Cardiac muscle cell (in vitro differentiated cells and primary cell): ENCODE measurements around the gene NTS. TPM values are rescaled to one million over a fixed set of nuclear protein-coding genes. Genes with fewer than 3 reads are reported as not detected.
A peak's percentile ranks its signal among the peaks of the same experiment; 100 is the strongest.

Source experiments
- DNase-seq, 2 donors: peaks; one replicate each; pipeline versions ENCODE4 v3.0.0 to v3.0.0-alpha.2; 2010 to 2017; ENCODE audit warnings: low read depth in 1 of 2, low spot score in 1 of 2
- H3K27ac ChIP-seq: fragments of 200-600 bp; sonication (generic); 2 replicates; pipeline ENCODE4 v1.5.1; 2016
- H3K27me3 ChIP-seq: fragments of 200-600 bp; sonication (generic); 2 replicates; pipeline ENCODE4 v1.6.0; 2016; ENCODE audit warnings: control low read depth
- H3K36me3 ChIP-seq: fragments of 200-600 bp; sonication (generic); 2 replicates; pipeline ENCODE4 v1.5.1; 2016; ENCODE audit warnings: control low read depth
- H3K4me1 ChIP-seq: fragments of 200-600 bp; sonication (generic); 2 replicates; pipeline ENCODE4 v1.8.1; 2017; ENCODE audit warnings: low read depth, mild to moderate bottlenecking, mixed run types
- H3K4me3 ChIP-seq: fragments of 200-600 bp; sonication (generic); 2 replicates; pipeline ENCODE4 v1.5.1; 2016; ENCODE audit warnings: mild to moderate bottlenecking
- H3K9me3 ChIP-seq: fragments of 200-600 bp; sonication (generic); 2 replicates; pipeline ENCODE4 v1.5.1; 2017; ENCODE audit warnings: low read depth, mild to moderate bottlenecking, control low read depth
- polyA plus RNA-seq: library from polyadenylated mRNA; unstranded; fragments of >200 nt; fragmentation: Nextera tagmentation; extraction: Ambion mirVana; gene quantifications from 2 replicates; pipeline ENCODE4 v1.2.1, GENCODE V29; 2016
- total RNA-seq: library from RNA; depleted of rRNA; stranded (reverse); fragments of >200 nt; gene quantifications from 2 replicates; pipeline ENCODE4 v1.2.3, GENCODE V29; 2016
- TF ChIP-seq, protein P1 (sequence below): IDR thresholded peaks from 2 replicates; pipeline ENCODE4 v1.5.1; 2012; ENCODE audit warnings: low read depth, mild to moderate bottlenecking, low read length

Gene NTS
- total and polyA plus RNA-seq, 2 experiments from 2014 or later: 2.1 to 2.4 TPM

DNA sequence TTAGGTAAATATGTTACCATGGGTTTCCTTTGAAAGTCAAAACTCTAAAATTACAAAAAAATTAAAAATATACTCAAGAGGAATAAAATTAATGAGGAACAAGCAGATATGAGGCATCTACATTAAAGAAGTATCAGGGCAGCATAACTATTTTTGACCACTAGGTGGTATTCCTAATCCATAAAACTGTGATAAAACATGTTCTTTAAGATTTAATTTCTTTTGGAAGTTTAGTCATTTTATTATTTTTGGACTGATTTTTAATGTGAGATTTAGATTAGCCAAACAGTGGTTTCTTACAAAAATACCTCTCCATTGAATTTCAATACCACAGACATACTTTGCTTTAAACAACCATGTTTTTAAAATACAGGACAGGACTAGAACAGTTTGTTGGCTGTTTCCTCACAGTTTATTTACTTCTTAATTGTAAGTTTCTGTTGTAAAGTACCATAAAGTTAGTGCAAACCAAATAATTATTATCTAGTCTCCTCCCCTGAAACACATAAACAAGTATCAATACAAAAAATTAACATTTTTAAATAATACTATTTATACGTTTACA lies 49.8 kb downstream of the NTS start:
- H3K9me3 ChIP-seq: no peaks in the 10 kb centered on the region
- no peak overlapping the region for H3K27ac ChIP-seq
- no peak overlapping the region for H3K4me3 ChIP-seq
- peak; percentile 19 to 55 for DNase-seq
- TF ChIP-seq, protein P1, sequence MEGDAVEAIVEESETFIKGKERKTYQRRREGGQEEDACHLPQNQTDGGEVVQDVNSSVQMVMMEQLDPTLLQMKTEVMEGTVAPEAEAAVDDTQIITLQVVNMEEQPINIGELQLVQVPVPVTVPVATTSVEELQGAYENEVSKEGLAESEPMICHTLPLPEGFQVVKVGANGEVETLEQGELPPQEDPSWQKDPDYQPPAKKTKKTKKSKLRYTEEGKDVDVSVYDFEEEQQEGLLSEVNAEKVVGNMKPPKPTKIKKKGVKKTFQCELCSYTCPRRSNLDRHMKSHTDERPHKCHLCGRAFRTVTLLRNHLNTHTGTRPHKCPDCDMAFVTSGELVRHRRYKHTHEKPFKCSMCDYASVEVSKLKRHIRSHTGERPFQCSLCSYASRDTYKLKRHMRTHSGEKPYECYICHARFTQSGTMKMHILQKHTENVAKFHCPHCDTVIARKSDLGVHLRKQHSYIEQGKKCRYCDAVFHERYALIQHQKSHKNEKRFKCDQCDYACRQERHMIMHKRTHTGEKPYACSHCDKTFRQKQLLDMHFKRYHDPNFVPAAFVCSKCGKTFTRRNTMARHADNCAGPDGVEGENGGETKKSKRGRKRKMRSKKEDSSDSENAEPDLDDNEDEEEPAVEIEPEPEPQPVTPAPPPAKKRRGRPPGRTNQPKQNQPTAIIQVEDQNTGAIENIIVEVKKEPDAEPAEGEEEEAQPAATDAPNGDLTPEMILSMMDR: peak; percentile 64
- H3K36me3 ChIP-seq: no peaks in the 10 kb centered on the region
- no peaks in the 10 kb centered on the region for H3K4me1 ChIP-seq
- no peaks in the 10 kb centered on the region for H3K27me3 ChIP-seq

DNA sequence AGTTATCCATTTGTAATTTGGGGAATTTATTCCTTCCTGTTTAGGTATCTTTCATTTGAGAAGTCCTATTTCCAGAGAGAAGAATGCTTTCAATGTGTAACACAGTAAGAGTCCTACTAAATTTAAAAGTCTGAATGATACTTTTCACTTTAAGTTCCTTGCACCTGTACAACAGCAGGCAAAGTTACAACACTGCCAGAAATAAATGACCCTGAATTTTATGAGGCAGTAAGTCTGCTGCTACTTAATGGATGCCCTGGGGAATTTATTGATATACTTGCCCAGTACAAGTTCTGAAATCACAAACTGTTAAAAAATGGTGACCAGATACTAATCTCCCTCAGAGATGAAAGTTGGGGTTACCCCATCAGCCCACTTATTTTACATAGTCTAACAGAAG lies 53.1 kb downstream of the NTS start:
- TF ChIP-seq, protein P1: no peak
- no peaks in the 10 kb centered on the region for H3K9me3 ChIP-seq
- no peaks in the 10 kb centered on the region for H3K4me1 ChIP-seq
- no peaks in the 10 kb centered on the region for H3K36me3 ChIP-seq
- no peak overlapping the region for H3K4me3 ChIP-seq
- no peak for DNase-seq
- no peaks in the 10 kb centered on the region for H3K27me3 ChIP-seq
- H3K27ac ChIP-seq: no peak overlapping the region

Other genes starting within 250 kb of the NTS start
- gene RASSF9, start 37.9 kb upstream of the NTS start, total RNA-seq: 0.35 and 0.54 TPM in 2 replicates
- 0.28 and 0.57 TPM in 2 replicates for gene RASSF9, start 37.9 kb upstream of the NTS start, polyA plus RNA-seq